Bronchial epithelial cell (primary cell): Measurements from ENCODE around the gene MAP3K5. TPM values are rescaled to one million over a fixed set of nuclear protein-coding genes. Genes with fewer than 3 reads are reported as not detected.

Experiments used
- DNase-seq: peaks from one replicate; pipeline ENCODE4 v3.0.0-alpha.2; 2010; ENCODE audit warnings: low read depth
- FAIRE-seq: peaks from 2 replicates; lab custom pipeline; 2011; peaks lifted over from hg19 to GRCh38; lab: Jason Lieb, UNC
- H3K27me3 ChIP-seq: 2 replicates; pipeline ENCODE4 v1.5.1; 2011; ENCODE audit warnings: low read length; ENCODE audit not compliant: control insufficient read depth, insufficient read depth
- H3K36me3 ChIP-seq: 2 replicates; pipeline ENCODE4 v1.5.1; 2011; ENCODE audit warnings: low read length; ENCODE audit not compliant: control insufficient read depth, insufficient read depth
- H3K4me3 ChIP-seq: 2 replicates; pipeline ENCODE4 v1.5.1; 2011; ENCODE audit warnings: mild to moderate bottlenecking, low read depth, low read length, control low read depth
- total RNA-seq: library from RNA; depleted of rRNA; stranded (reverse); fragments of >200 nt; gene quantifications from 2 replicates; pipeline ENCODE4 v1.2.1, GENCODE V29; 2014
- TF ChIP-seq, protein P1 (sequence below): IDR thresholded peaks from 2 replicates; pipeline ENCODE4 v1.5.1; 2011; ENCODE audit warnings: mild to moderate bottlenecking, moderate library complexity, low read length, control low read depth, inconsistent platforms; ENCODE audit not compliant: insufficient read depth, severe bottlenecking

The MAP3K5 gene
- total RNA-seq, 1 donor from 2014 or later: 8.2 TPM

DNA sequence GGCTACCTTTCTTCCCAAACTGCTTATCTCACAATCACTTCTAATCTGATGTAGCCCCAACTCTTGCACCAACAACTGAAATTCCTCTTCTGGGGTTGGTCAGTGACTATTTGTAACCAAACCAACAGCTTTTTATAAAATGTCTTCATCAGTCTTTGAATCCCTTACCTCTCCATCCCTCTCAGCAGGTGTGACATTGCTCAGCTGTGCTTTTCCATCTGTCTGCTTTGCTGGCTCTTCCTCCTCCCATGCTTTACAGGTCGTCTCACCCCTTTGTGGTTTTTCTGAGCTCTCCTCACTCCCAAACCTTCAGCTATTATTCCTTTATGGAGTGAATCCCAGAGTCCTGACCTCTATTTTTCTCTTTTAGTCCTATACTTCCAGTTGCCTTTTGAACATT lies 248.0 kb downstream of the MAP3K5 start:
- DNase-seq (no peak), FAIRE-seq (no peak)
- TF ChIP-seq, protein P1, sequence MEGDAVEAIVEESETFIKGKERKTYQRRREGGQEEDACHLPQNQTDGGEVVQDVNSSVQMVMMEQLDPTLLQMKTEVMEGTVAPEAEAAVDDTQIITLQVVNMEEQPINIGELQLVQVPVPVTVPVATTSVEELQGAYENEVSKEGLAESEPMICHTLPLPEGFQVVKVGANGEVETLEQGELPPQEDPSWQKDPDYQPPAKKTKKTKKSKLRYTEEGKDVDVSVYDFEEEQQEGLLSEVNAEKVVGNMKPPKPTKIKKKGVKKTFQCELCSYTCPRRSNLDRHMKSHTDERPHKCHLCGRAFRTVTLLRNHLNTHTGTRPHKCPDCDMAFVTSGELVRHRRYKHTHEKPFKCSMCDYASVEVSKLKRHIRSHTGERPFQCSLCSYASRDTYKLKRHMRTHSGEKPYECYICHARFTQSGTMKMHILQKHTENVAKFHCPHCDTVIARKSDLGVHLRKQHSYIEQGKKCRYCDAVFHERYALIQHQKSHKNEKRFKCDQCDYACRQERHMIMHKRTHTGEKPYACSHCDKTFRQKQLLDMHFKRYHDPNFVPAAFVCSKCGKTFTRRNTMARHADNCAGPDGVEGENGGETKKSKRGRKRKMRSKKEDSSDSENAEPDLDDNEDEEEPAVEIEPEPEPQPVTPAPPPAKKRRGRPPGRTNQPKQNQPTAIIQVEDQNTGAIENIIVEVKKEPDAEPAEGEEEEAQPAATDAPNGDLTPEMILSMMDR: no peak
- no peaks in the 10 kb centered on the region for H3K27me3 ChIP-seq
- H3K4me3 ChIP-seq: no peak overlapping the region
- no peaks in the 10 kb centered on the region for H3K36me3 ChIP-seq

DNA sequence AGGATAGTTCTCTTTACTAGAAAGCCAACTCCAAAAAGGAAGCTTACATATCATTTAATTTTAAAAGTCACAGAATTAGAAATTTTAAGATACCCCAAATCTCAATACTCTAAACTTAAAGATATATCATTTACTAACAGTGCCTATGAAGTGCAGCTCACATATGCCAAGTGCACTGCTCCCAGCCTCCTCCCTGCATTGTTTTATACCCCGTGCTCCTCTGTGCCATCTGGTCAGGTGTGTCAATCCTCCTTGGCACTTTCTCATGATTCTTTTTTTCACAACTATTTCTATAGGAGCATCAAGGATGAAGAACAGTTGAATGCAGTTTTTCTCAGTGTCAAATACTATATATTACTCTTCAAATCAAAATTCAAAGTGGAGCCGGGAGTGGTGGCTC lies 250.9 kb downstream of the MAP3K5 start:
- FAIRE-seq: no peak
- TF ChIP-seq, protein P1: no peak
- no peak for DNase-seq
- no peak overlapping the region for H3K4me3 ChIP-seq
- no peaks in the 10 kb centered on the region for H3K27me3 ChIP-seq
- H3K36me3 ChIP-seq: no peaks in the 10 kb centered on the region

GRCh38 chr6:136539967-136540652 lies 252.2 kb downstream of the MAP3K5 start:
- Histone ChIP-seq H3K4me3 (no peak overlapping the region), H3K27me3 (no peaks in the 10 kb centered on the region), H3K36me3 (no peaks in the 10 kb centered on the region)
- FAIRE-seq: no peak
- no peak for DNase-seq
- TF ChIP-seq, protein P1: no peak

GRCh38 chr6:136538836-136539235 lies 253.4 kb downstream of the MAP3K5 start:
- H3K27me3 ChIP-seq: no peaks in the 10 kb centered on the region
- DNase-seq (peak; percentile 18), FAIRE-seq (no peak)
- TF ChIP-seq, protein P1: no peak
- no peak overlapping the region for H3K4me3 ChIP-seq
- H3K36me3 ChIP-seq: no peaks in the 10 kb centered on the region

DNA sequence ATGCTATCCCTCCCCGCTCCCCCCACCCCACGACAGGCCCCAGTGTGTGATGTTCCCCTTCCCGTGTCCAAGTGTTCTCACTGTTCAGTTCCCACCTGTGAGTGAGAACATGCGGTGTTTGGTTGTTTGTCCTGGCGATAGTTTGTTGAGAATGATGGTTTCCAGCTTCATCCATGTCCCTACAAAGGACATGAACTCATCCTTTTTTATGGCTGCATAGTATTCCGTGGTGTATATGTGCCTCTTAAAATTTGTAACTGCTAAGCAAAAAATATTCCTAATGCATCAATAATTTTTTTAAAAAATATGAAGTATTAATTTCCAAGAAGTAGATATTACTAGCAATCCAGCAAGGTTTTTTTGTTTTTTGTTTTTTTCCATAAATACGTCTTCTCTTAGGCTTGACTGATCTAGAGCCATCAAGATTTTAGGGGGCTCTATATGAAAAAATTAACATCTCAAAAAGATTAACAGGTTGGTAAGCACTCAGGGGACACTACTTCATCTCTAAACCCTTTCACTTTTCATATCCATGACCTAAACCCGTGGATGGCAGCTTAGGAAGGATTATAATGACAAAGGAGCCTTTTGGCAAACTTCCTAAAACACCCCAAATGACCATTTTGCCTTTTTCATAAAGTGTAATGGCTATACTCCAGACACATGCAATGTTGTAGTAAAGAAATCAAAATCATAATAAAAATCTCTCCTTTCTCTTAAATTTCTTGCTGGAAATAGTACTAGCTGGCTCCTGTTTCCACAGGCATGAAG lies 256.2 kb downstream of the MAP3K5 start:
- Histone ChIP-seq H3K27me3 (no peaks in the 10 kb centered on the region), H3K36me3 (no peaks in the 10 kb centered on the region), H3K4me3 (no peak overlapping the region)
- TF ChIP-seq, protein P1: no peak
- FAIRE-seq (no peak), DNase-seq (no peak)
